Stimulated activated CD4-positive, alpha-beta T cell treated with anti-CD3 and anti-CD28 coated beads, Interleukin-2, amount 100 ng/mL, for 4 hours (primary cell): ENCODE measurements around the gene FOLR1.
"Not testable (repeated sequence)": the region's sequence is repeated elsewhere in the genome, so short reads cannot be mapped to it uniquely, and the experiment has no call there.

ENCODE experiments used
- DNase-seq: peaks from one replicate; pipeline ENCODE4 v3.0.0-alpha.2; 2020; ENCODE audit warnings: low read depth

FOLR1 gene

GRCh38 chr11:72181553-72181958 is 10.4 kb upstream of the FOLR1 start:
- not testable (repeated sequence) for DNase-seq

DNA sequence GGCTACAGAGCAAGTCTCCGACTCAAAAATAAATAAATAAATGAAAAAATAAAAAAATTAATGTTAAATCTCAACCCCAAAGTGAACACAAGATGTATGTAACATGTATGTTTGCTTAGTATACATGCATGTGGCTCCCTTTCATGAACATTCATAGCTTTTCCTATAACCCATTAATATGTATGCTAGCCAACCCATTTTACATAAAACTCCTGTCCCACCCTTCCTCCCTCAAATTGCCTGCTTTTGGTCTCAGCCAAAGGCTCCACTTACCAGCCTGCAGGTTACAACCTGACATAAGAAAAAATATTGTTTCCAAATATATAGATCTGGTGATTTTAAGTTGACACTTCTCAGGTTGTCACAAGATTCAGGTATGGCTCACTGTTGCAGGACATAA is 3.7 kb upstream of the FOLR1 start:
- DNase-seq: no peak

DNA sequence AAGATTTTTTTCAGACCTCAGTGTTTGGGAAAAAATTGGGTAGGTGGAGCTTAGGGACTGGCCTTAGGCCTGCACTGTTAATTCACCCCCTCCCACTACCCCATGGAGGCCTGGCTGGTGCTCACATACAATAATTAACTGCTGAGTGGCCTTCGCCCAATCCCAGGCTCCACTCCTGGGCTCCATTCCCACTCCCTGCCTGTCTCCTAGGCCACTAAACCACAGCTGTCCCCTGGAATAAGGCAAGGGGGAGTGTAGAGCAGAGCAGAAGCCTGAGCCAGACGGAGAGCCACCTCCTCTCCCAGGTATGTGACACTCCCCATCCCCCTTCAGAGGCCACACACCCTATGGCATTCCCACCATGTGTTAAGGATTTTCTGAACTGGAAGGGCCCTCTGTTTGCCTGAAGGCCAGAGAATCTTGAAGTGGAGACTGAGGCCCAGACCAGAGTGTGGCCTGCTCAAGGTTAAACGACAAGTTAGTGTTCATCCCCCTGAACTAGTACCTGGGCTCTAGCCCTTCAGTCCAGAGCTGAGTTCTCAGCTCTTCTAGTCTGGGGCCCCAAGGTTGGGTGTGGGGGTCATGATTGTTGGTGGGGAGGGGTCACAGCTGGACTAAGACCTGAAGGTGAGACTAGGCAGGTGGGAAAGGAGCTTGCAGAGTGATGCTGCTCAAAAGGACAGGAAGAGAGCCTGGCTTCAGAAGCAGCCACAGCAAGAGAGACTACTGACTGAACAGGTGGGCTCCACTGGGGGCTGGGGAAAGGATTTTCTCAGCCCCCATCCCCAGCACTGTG is 2.3 kb upstream of the FOLR1 start:
- no peak for DNase-seq

GRCh38 chr11:72190631-72191071 is 1.3 kb upstream of the FOLR1 start:
- no peak for DNase-seq

GRCh38 chr11:72195518-72196270 is 3.8 kb downstream of the FOLR1 start:
- DNase-seq: no peak

DNA sequence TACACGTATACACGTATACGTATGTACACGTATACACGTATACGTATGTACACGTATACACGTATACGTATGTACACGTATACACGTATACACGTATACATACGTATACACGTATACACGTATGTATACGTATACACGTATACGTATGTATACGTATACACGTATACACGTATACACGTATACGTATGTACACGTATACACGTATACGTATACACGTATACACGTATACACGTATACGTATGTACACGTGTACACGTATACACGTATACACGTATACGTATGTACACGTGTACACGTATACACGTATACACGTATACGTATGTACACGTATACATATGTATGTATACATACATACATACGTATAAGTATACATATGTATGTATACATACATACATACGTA is 9.5 kb downstream of the FOLR1 start:
- not testable (repeated sequence) for DNase-seq

GRCh38 chr11:72202571-72202970 is 10.6 kb downstream of the FOLR1 start:
- DNase-seq: no peak

GRCh38 chr11:72203163-72203562 is 11.2 kb downstream of the FOLR1 start:
- DNase-seq: no peak

DNA sequence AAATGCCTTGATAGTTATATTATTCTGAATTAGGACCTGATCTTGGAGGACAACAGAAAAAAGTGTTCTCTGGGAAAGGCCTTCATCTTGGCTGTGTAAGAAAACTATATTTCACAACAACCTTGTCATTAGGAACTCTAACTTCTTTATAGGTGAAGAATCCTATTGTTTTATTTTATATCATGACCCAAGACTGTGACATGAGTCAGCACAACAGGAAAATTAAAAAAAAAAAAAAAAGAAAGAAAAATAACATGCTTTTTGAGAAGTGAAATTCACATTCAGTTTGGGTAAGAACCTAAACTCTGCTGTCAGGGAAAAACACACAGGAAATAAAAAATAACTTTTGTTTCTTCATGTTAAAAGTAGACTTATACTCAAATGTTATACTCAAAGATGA is 12.9 kb downstream of the FOLR1 start:
- DNase-seq: no peak

- DNase-seq: not testable (repeated sequence)
Observed at GRCh38 chr11:72206794-72207193, 14.9 kb downstream of the FOLR1 start.

DNA sequence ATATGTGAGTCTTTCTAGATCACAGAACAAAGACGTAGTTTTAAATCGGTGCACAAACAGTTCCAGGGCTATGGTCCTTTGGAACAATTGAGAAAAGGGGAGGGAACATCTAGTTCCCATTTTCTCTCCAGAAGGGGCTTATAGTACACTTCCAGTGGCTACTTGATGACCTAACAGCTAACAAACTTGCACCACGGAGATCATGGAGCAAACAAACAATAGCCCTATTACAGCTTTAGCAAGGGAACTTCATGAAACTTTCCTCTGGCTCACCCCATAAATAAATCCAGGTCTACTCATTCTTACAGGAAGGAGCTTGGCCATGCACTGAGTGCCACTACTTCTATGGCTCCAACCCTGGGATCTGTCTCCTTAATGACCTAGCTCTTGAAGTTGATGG is 16.3 kb downstream of the FOLR1 start:
- DNase-seq: no peak

DNA sequence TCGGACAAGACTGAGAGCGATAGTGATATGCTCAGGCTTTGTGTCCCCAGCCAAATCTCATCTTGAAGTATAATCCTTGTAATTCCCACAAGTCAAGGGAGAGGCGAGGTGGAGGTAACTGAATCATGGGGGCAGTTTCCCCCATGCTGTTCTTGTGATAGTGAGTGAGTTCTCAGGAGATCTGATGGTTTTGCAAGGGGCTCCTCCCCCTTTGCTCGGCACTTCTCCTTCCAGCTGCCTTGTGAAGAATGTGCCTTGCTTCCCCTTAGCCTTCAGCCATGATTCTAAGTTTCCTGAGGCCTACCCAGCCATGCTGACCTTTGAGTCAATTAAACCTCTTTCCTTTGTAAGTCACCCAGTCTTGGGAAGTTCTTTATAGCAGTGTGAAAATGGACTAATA is 17.2 kb downstream of the FOLR1 start:
- DNase-seq: no peak

DNA sequence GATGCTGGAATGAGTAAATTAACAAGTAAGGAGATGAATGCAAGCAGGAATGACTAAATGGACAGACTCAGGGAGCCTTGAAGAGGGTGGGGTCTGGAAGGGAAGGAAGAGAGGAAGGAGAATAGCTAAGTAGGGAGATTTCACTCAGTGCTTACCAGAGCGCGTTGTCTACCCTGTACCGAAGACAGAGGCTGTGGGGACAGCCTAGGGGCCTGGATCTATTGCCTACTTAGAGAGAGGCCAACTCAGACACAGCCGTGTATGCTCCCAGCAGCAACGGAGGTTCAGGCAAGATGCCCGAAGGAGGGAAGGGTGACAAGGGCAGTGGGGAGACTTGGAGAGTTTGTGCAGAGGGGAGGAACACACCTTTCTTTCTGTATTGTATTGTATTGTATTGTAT is 24.7 kb downstream of the FOLR1 start, which contains the start of gene FOLR2:
Gene FOLR2 (plus strand): TSS at position 157 of the 400 bp plus-strand sequence. CDS start 1,791 bp downstream, outside the sequence.
- no peak for DNase-seq

GRCh38 chr11:72217841-72218240 is 25.9 kb downstream of the FOLR1 start:
- no peak for DNase-seq

DNA sequence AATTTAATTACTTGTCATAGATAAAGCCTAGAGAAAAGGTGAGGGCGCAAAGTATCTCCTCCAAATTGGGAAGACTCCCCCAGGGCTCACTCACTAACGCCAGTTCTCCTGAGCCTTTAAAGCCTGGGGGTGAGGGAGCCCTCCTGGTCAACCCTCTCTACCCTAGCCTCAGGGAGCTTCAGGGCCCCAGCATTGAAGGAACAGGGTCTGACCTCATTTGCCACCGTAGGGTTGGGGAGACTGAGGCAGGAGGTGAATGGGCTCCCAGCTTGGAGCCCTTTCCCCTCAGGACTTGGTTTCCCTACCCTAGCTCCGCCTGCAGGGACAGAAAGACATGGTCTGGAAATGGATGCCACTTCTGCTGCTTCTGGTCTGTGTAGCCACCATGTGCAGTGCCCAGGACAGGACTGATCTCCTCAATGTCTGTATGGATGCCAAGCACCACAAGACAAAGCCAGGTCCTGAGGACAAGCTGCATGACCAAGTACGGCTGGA is 26.4 kb downstream of the FOLR1 start:
- DNase-seq: no peak

- DNase-seq: no peak
Observed at GRCh38 chr11:72220696-72221363, 28.9 kb downstream of the FOLR1 start.

GRCh38 chr11:72221386-72222075 is 29.6 kb downstream of the FOLR1 start:
- DNase-seq: no peak

GRCh38 chr11:72222106-72222891 is 30.4 kb downstream of the FOLR1 start:
- DNase-seq: no peak

GRCh38 chr11:72222907-72223614 is 31.1 kb downstream of the FOLR1 start:
- peak; percentile 85 for DNase-seq
